ENCODE results near the gene HIP1R. TPM values are rescaled to one million over a fixed set of nuclear protein-coding genes. Genes with fewer than 3 reads are reported as not detected.

HIP1R gene
- total and polyA plus RNA-seq, 3 donors from 2014 or later, result 20.1 to 41.7 (median 34.3) TPM

GRCh38 chr12:122837306-122838265 lies 2.3 kb downstream of the HIP1R start:
- TF ChIP-seq POLR2A (IDR thresholded peaks at IDR 0.05), result no peak
- no peak for TF ChIP-seq CTCF (IDR thresholded peaks at IDR 0.05)
- Histone ChIP-seq H3K4me1 (peaks cover 9% of the 10 kb centered on the region), H3K4me3 (no peak overlapping the region), H3K27ac (no peak overlapping the region), H3K27me3 (no peaks in the 10 kb centered on the region), H3K9me3 (no peaks in the 10 kb centered on the region), H3K36me3 (ENCODE audit: low read depth, missing control alignments) (no peaks in the 10 kb centered on the region)
- WGBS, 2 donors, result 79 to 87% methylated on average over 22 of the region's 22 CpGs
- intact Hi-C loops (cut with DNase I; ENCODE audit: low total_unique reads), result no loop called here
- DNase-seq, result no peak

GRCh38 chr12:122838841-122839240 lies 3.6 kb downstream of the HIP1R start:
- WGBS, 2 donors, result 91 to 95% methylated on average over 5 of the region's 5 CpGs
- no peaks in the 10 kb centered on the region for H3K27me3 ChIP-seq
- TF ChIP-seq POLR2A (IDR thresholded peaks at IDR 0.05) (no peak), CTCF (IDR thresholded peaks at IDR 0.05) (no peak)
- no peaks in the 10 kb centered on the region for H3K36me3 ChIP-seq (ENCODE audit: low read depth, missing control alignments)
- no peak for DNase-seq
- H3K4me3 ChIP-seq, result no peak overlapping the region
- no peak overlapping the region for H3K27ac ChIP-seq
- H3K9me3 ChIP-seq, result no peaks in the 10 kb centered on the region
- intact Hi-C loops (cut with DNase I; ENCODE audit: low total_unique reads), result no loop called here
- H3K4me1 ChIP-seq, result peaks cover 9% of the 10 kb centered on the region

- no peak for DNase-seq
- 92 to 96% methylated on average over 18 of the region's 18 CpGs for WGBS, 2 donors
- Histone ChIP-seq H3K9me3 (no peaks in the 10 kb centered on the region), H3K36me3 (ENCODE audit: low read depth, missing control alignments) (no peaks in the 10 kb centered on the region), H3K27me3 (no peaks in the 10 kb centered on the region), H3K27ac (no peak overlapping the region), H3K4me1 (peaks cover 10% of the 10 kb centered on the region), H3K4me3 (no peak overlapping the region)
- intact Hi-C loops (cut with DNase I; ENCODE audit: low total_unique reads), result no loop called here
- TF ChIP-seq POLR2A (IDR thresholded peaks at IDR 0.05), result no peak
Observed at GRCh38 chr12:122839907-122840554, 4.8 kb downstream of the HIP1R start.

GRCh38 chr12:122840580-122841513 lies 5.6 kb downstream of the HIP1R start:
- H3K9me3 ChIP-seq, result no peaks in the 10 kb centered on the region
- peaks cover 10% of the 10 kb centered on the region for H3K4me1 ChIP-seq
- 92 to 94% methylated on average over 20 to 26 of the region's 26 CpGs for WGBS, 2 donors
- H3K36me3 ChIP-seq (ENCODE audit: low read depth, missing control alignments), result no peaks in the 10 kb centered on the region
- H3K27ac ChIP-seq, result no peak overlapping the region
- DNase-seq, result no peak
- H3K4me3 ChIP-seq, result no peak overlapping the region
- TF ChIP-seq POLR2A (IDR thresholded peaks at IDR 0.05) (no peak), CTCF (IDR thresholded peaks at IDR 0.05) (no peak)
- no peaks in the 10 kb centered on the region for H3K27me3 ChIP-seq
- intact Hi-C loops (cut with DNase I; ENCODE audit: low total_unique reads), result no loop called here
